ENCODE results near the gene TTC38. TPM values are rescaled to one million over a fixed set of nuclear protein-coding genes. Genes with fewer than 3 reads are reported as not detected.
A peak's percentile ranks its signal among the peaks of the same experiment; 100 is the strongest.

Gene TTC38
- polyA plus RNA-seq, 1 donor: 136 TPM

DNA sequence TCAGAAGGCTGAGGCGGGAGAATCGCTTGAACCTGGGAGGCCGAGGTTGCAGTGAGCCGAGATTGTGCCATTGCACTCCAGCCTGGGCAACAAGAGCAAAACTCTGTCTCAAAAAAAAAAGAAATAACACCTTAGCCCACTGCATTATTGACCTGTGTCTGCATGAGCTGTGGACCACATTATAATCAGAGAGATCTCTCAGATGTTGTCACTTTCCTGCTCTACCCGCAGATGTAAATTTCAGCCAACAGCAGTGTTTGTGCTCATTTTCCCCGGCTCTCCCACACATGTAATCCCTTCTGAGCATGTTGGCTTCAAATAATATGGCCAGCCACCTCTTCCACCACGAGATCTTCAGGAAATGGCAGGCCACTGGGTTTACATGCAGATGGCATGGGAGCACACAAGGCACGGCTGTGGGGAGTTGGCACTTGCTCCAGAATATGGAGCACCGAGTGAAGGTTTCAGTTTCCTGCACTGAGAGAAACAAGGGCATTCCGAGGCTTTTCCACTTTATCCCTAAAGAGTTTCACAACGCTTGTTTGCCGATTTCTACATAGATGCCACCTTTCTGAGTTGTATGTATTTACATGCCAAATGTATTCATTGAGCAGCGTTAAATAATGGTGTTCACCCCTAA lies 37.4 kb upstream of the TTC38 start:
- peaks cover 49% of the 10 kb centered on the region for H3K36me3 ChIP-seq (ENCODE audit: control insufficient read depth, insufficient read depth, low read length)
- H3K4me1 ChIP-seq (ENCODE audit: control insufficient read depth, insufficient read depth, low read length): no peaks in the 10 kb centered on the region
- H3K4me3 ChIP-seq (ENCODE audit: low read length): no peak overlapping the region
- no peaks in the 10 kb centered on the region for H3K27me3 ChIP-seq (ENCODE audit: control insufficient read depth, insufficient read depth, low read length)
- H3K9me3 ChIP-seq (ENCODE audit: control insufficient read depth, low read depth, low read length): no peaks in the 10 kb centered on the region
- no peak for DNase-seq
- WGBS (ENCODE audit: insufficient coverage, low lambda C conversion rate): 100% methylated on average over 3 of the region's 13 CpGs
- H3K27ac ChIP-seq (ENCODE audit: low read length): no peak overlapping the region

GRCh38 chr22:46233231-46233630 lies 34.6 kb upstream of the TTC38 start:
- Histone ChIP-seq H3K36me3 (ENCODE audit: control insufficient read depth, insufficient read depth, low read length) (peaks cover 62% of the 10 kb centered on the region), H3K4me1 (ENCODE audit: control insufficient read depth, insufficient read depth, low read length) (no peaks in the 10 kb centered on the region), H3K4me3 (ENCODE audit: low read length) (no peak overlapping the region), H3K9me3 (ENCODE audit: control insufficient read depth, low read depth, low read length) (no peaks in the 10 kb centered on the region), H3K27ac (ENCODE audit: low read length) (no peak overlapping the region), H3K27me3 (ENCODE audit: control insufficient read depth, insufficient read depth, low read length) (no peaks in the 10 kb centered on the region)
- no CpG with 5 or more reads among the region's 9 CpGs for WGBS (ENCODE audit: insufficient coverage, low lambda C conversion rate)
- no peak for DNase-seq

- H3K36me3 ChIP-seq (ENCODE audit: control insufficient read depth, insufficient read depth, low read length): peaks cover 72% of the 10 kb centered on the region
- no peaks in the 10 kb centered on the region for H3K9me3 ChIP-seq (ENCODE audit: control insufficient read depth, low read depth, low read length)
- WGBS (ENCODE audit: insufficient coverage, low lambda C conversion rate): no CpG with 5 or more reads among the region's 12 CpGs
- H3K27me3 ChIP-seq (ENCODE audit: control insufficient read depth, insufficient read depth, low read length): no peaks in the 10 kb centered on the region
- H3K4me3 ChIP-seq (ENCODE audit: low read length): no peak overlapping the region
- H3K27ac ChIP-seq (ENCODE audit: low read length): no peak overlapping the region
- no peak for DNase-seq
- H3K4me1 ChIP-seq (ENCODE audit: control insufficient read depth, insufficient read depth, low read length): peaks cover under 1% of the 10 kb centered on the region
These were observed 32.8 kb upstream of the TTC38 start for GRCh38 chr22:46234969-46235368.

GRCh38 chr22:46237453-46238124 lies 30.2 kb upstream of the TTC38 start:
- Histone ChIP-seq H3K9me3 (ENCODE audit: control insufficient read depth, low read depth, low read length) (no peaks in the 10 kb centered on the region), H3K27ac (ENCODE audit: low read length) (no peak overlapping the region)
- no peak for DNase-seq

DNA sequence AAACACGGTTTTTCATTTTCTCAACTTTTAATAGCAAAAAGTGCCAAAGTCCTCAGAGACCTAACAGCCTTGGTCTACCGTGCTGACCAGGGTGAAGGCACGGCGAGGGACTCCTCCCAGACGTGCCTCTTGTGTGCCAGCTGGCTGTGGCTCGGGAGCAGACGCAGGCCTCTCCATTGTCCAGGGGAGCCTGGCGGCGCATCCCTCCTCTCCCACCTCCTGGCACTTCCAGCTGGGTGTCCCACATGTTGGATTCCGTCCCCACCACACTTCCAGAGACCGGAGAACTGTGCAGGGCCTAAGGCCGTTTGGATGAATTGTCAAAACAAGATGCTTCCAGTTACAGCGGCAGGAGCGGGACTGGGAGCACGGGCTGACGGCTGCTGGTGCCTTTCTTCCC lies 29.3 kb upstream of the TTC38 start:
- peaks cover 66% of the 10 kb centered on the region for H3K36me3 ChIP-seq (ENCODE audit: control insufficient read depth, insufficient read depth, low read length)

More at GRCh38 chr22:46237453-46238124, 30.2 kb upstream of the TTC38 start:
- peaks cover 19% of the 10 kb centered on the region for H3K4me1 ChIP-seq (ENCODE audit: control insufficient read depth, insufficient read depth, low read length)
- H3K36me3 ChIP-seq (ENCODE audit: control insufficient read depth, insufficient read depth, low read length): peaks cover 69% of the 10 kb centered on the region
- H3K27me3 ChIP-seq (ENCODE audit: control insufficient read depth, insufficient read depth, low read length): no peaks in the 10 kb centered on the region
- H3K4me3 ChIP-seq (ENCODE audit: low read length): no peak overlapping the region
- no CpG with 5 or more reads among the region's 12 CpGs for WGBS (ENCODE audit: insufficient coverage, low lambda C conversion rate)

DNA sequence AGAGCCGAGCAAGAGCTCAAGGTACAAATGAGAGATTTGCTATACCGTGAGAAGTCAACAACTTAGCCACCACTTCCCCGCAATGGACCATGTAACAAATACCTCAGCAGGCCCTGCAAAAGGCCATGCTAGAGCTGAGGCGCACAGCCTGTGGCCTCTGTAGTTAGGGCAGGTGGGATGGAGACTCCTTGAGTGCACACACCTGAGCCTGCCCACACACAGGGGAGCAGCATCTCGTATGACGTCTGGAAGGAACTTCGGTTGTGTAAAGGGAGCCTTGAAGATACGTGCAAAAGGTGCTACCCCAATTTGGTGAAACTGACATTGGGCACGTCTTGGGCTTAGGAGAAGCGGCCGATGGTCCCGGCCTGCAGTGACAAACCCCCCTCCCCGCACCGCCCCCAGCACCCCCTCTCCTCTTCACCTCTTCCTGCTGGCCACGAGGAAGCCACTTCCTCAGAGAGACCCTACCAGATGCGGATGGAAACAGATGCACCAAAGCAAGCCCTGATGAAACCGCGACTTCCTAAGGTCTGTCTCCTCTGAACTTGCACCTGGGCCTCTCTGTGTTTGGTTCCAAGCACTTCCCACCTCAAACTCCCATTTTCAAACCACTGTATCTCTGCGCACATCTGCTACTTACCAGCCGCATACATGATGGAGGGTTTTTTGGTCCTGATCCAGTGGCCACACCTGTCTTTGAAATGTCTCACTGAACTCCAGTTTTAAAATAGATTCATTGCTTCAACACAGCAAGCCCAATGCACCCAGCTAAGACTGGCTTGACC lies 28.4 kb upstream of the TTC38 start:
- no peaks in the 10 kb centered on the region for H3K27me3 ChIP-seq (ENCODE audit: control insufficient read depth, insufficient read depth, low read length)
- H3K9me3 ChIP-seq (ENCODE audit: control insufficient read depth, low read depth, low read length): no peaks in the 10 kb centered on the region
- H3K36me3 ChIP-seq (ENCODE audit: control insufficient read depth, insufficient read depth, low read length): peaks cover 68% of the 10 kb centered on the region
- no CpG with 5 or more reads among the region's 20 CpGs for WGBS (ENCODE audit: insufficient coverage, low lambda C conversion rate)
- no peak overlapping the region for H3K27ac ChIP-seq (ENCODE audit: low read length)
- H3K4me3 ChIP-seq (ENCODE audit: low read length): no peak overlapping the region
- no peak for DNase-seq
- peaks cover 19% of the 10 kb centered on the region for H3K4me1 ChIP-seq (ENCODE audit: control insufficient read depth, insufficient read depth, low read length)

More for the DNA sequence above, 29.3 kb upstream of the TTC38 start:
- H3K4me3 ChIP-seq (ENCODE audit: low read length): no peak overlapping the region
- no peaks in the 10 kb centered on the region for H3K9me3 ChIP-seq (ENCODE audit: control insufficient read depth, low read depth, low read length)
- no CpG with 5 or more reads among the region's 16 CpGs for WGBS (ENCODE audit: insufficient coverage, low lambda C conversion rate)
- peaks cover 19% of the 10 kb centered on the region for H3K4me1 ChIP-seq (ENCODE audit: control insufficient read depth, insufficient read depth, low read length)
- H3K27ac ChIP-seq (ENCODE audit: low read length): no peak overlapping the region
- H3K27me3 ChIP-seq (ENCODE audit: control insufficient read depth, insufficient read depth, low read length): no peaks in the 10 kb centered on the region
- no peak for DNase-seq

DNA sequence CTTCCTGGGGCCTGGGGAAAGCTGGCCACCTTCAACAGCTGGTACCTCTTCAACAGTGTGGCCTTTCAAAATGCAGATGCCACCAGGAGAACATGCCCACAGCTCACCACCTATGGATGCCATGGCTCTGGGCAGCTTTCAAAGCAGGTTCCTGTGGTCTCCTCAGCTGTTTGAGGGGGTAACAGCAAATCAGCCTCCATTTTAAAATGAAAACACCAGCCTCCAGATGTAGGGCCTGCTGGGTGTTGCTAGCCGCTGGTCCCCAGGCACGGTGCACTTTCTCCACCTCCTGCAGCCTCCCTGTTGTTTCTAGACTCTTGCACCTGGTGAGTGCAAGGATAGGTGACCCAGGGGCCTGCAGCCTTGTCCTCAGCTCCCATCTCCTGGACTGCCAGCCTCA lies 27.7 kb upstream of the TTC38 start:
- Histone ChIP-seq H3K27me3 (ENCODE audit: control insufficient read depth, insufficient read depth, low read length) (no peaks in the 10 kb centered on the region), H3K9me3 (ENCODE audit: control insufficient read depth, low read depth, low read length) (no peaks in the 10 kb centered on the region), H3K27ac (ENCODE audit: low read length) (no peak overlapping the region), H3K4me3 (ENCODE audit: low read length) (no peak overlapping the region), H3K4me1 (ENCODE audit: control insufficient read depth, insufficient read depth, low read length) (peaks cover 19% of the 10 kb centered on the region), H3K36me3 (ENCODE audit: control insufficient read depth, insufficient read depth, low read length) (peaks cover 66% of the 10 kb centered on the region)
- WGBS (ENCODE audit: insufficient coverage, low lambda C conversion rate): no CpG with 5 or more reads among the region's 2 CpGs
- no peak for DNase-seq

GRCh38 chr22:46240506-46240905 lies 27.3 kb upstream of the TTC38 start:
- H3K36me3 ChIP-seq (ENCODE audit: control insufficient read depth, insufficient read depth, low read length): peaks cover 62% of the 10 kb centered on the region
- WGBS (ENCODE audit: insufficient coverage, low lambda C conversion rate): no CpG with 5 or more reads among the region's 6 CpGs

GRCh38 chr22:46240907-46241306 lies 26.9 kb upstream of the TTC38 start:
- no peaks in the 10 kb centered on the region for H3K9me3 ChIP-seq (ENCODE audit: control insufficient read depth, low read depth, low read length)
- 60% methylated on average over 1 of the region's 7 CpGs for WGBS (ENCODE audit: insufficient coverage, low lambda C conversion rate)
- H3K4me3 ChIP-seq (ENCODE audit: low read length): no peak overlapping the region
- peak; percentile 73 to 88 for DNase-seq
- H3K4me1 ChIP-seq (ENCODE audit: control insufficient read depth, insufficient read depth, low read length): peaks cover 19% of the 10 kb centered on the region
- H3K27ac ChIP-seq (ENCODE audit: low read length): peak overlapping the region; percentile 52
- H3K36me3 ChIP-seq (ENCODE audit: control insufficient read depth, insufficient read depth, low read length): peaks cover 64% of the 10 kb centered on the region
- H3K27me3 ChIP-seq (ENCODE audit: control insufficient read depth, insufficient read depth, low read length): no peaks in the 10 kb centered on the region

More at GRCh38 chr22:46240506-46240905, 27.3 kb upstream of the TTC38 start:
- no peak overlapping the region for H3K4me3 ChIP-seq (ENCODE audit: low read length)
- peak overlapping the region; percentile 43 for H3K27ac ChIP-seq (ENCODE audit: low read length)
- peaks cover 19% of the 10 kb centered on the region for H3K4me1 ChIP-seq (ENCODE audit: control insufficient read depth, insufficient read depth, low read length)
- H3K27me3 ChIP-seq (ENCODE audit: control insufficient read depth, insufficient read depth, low read length): no peaks in the 10 kb centered on the region
- no peaks in the 10 kb centered on the region for H3K9me3 ChIP-seq (ENCODE audit: control insufficient read depth, low read depth, low read length)
- no peak for DNase-seq

- H3K4me3 ChIP-seq (ENCODE audit: low read length): no peak overlapping the region
- H3K27me3 ChIP-seq (ENCODE audit: control insufficient read depth, insufficient read depth, low read length): no peaks in the 10 kb centered on the region
- 86% methylated on average over 1 of the region's 5 CpGs for WGBS (ENCODE audit: insufficient coverage, low lambda C conversion rate)
- peak overlapping the region; percentile 52 for H3K27ac ChIP-seq (ENCODE audit: low read length)
- H3K9me3 ChIP-seq (ENCODE audit: control insufficient read depth, low read depth, low read length): no peaks in the 10 kb centered on the region
- peaks cover 19% of the 10 kb centered on the region for H3K4me1 ChIP-seq (ENCODE audit: control insufficient read depth, insufficient read depth, low read length)
- no peak for DNase-seq
- peaks cover 63% of the 10 kb centered on the region for H3K36me3 ChIP-seq (ENCODE audit: control insufficient read depth, insufficient read depth, low read length)
These were observed 26.3 kb upstream of the TTC38 start for GRCh38 chr22:46241396-46242007.

All from large intestine (tissue), 3 donors.